CD4-positive, alpha-beta T cell treated with Interleukin-6 at 100 ng/mL for 8 hours (primary cell): ENCODE measurements around the gene SERPINA6.
"Not testable (repeated sequence)": the region's sequence is repeated elsewhere in the genome, so short reads cannot be mapped to it uniquely, and the experiment has no call there.

Experiments used
- DNase-seq: peaks from one replicate; pipeline ENCODE4 v3.0.0-alpha.2; 2020; ENCODE audit warnings: mixed read lengths, low spot score

The SERPINA6 gene

DNA sequence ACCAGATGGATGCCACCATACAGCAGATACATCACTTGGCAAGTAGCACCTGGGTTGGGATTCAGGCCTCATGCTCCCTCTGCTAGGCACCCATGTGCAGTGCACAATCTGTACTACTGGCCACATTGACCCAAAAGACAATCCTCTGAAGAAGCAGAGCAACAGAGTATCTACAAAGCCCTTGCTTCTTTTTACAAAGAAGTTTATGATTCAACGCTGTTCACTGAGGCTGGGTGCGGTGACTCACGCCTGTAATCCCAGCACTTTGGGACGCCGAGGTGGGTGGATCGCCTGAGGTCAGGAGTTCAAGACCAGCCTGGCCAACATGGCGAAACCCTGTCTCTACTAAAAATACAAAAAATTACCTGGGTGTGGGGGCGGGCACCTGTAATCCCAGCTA, 31.1 kb upstream of the SERPINA6 start:
- not testable (repeated sequence) for DNase-seq

DNA sequence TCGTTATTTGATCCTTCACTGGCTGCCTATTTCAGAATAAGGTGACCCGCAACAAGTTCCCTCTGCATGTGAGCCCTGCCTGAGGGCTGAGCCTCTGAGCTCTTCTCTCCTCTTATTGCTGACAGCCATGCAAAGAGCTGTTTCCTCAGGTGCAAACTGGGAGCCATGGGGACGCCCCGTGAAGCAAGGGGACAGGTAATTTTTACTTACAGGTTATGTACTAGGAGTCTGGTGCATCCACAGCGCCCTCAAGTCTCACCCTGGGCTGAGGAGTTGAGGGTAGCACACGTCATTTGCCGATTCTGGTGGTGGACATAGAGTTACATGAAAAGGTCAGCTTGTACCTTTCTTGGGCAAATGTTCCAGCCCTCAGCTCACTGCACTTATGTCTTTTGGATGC, 26.1 kb upstream of the SERPINA6 start:
- no peak for DNase-seq

DNA sequence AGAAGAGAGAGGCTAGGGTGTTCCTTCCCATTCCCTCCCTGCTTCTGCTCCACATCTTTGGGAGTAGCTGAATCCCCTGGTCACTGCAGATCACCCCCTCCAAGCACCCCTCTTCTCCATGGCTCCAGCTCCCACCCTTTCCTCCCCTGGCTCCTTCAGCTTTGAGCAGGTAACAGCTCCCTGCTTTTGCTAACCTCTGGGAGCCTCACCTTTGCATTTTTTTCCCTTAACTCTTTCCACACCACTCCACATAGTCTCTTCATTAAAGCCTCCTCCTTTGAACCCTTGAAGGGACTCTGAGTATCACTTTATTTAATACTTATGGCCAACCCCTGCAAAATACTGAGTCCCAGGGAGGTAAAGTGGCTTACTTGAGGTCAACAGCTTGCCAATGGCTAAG, 25.7 kb upstream of the SERPINA6 start:
- no peak for DNase-seq

DNA sequence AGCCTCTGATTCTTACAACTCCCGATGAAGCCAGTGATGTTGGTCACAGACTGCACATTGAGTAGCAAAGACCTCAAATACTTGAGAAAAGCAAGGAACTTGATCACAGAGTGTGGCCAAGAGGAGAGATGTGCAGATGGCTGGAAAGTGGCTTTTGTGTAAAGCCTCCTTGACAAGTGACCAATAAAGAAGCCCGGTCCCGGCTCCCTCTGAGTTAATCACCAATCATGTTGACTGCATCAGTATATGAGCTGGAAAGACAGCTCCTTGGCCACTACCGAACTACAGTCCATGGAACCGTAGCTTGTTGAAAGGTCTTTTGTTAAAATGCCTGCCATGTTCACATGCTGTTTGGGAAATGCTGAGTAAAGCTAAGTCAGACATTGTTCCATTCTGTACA, 23.7 kb upstream of the SERPINA6 start:
- no peak for DNase-seq

DNA sequence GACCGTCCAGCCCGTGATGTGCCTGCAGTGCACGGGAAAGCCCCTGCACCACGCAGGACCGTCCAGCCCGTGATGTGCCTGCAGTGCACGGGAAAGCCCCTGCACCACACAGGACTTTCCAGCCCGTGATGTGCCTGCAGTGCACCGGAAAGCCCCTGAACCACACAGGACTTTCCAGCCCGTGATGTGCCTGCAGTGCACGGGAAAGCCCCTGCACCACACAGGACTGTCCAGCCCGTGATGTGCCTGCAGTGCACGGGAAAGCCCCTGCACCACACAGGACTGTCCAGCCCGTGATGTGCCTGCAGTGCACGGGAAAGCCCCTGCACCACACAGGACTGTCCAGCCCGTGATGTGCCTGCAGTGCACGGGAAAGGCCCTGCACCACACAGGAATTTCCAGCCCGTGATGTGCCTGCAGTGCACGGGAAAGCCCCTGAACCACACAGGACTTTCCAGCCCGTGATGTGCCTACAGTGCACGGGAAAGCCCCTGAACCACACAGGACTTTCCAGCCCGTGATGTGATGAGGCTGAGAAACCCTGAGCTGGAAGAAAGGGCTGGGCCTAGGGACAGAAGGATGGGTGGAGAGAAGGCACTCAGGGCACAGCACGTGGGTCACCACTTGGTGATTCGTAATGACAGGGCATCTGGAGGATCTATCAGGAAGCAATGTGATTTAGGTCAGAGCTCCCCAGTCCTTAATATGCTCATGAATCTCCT, 23.1 kb upstream of the SERPINA6 start:
- DNase-seq = not testable (repeated sequence)

DNA sequence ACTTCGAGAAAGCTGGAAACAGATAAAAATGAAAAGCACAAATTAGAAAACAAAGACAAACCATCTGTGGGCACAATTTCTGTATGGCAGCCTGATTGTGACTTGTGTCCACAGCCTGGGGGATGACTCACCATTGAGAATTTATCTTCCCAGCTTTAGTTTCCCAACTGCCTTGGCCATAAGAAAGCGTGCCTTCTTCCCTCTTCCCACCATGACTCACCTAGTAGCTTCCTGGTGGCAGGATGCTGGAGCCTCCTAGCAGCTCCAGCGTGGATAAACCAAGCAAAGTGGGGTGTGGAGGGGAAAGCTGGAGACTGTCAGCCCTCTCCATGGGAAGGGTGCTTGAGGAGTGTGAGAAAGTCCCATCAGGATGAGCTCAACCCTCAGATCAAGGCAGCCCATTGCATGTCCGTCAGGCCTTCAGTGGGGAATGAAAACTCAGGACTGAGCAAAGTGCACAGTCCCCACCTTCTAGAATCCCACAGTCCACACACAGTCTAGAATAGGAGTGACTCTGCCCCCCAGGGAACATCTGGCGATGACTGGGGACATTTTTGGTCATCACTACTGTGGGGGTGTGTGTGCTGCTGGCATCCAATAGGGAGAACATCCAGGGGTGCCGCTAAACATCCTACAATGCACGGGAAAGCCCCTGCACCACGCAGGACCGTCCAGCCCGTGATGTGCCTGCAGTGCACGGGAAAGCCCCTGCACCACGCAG, 22.4 kb upstream of the SERPINA6 start:
- DNase-seq = no peak

DNA sequence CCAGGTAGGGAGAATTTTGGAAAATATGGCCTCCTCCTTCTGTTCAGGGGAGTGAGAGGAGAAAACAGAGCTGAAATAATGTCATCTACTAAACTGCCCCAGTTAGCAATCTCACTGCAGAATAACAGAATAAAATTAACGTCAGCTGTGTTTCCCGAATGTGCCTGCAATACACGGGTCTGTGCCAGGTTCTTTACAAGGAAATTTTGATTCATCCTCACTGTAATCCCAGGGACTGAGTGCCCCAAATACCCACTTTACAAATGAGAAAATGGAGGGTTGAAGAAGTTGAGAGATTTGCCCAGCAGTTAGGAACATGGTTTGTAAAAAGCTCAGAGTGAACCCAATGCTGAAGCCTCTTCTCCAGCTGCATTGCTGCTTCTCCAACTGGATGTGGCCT, 21.3 kb upstream of the SERPINA6 start:
- DNase-seq = no peak

DNA sequence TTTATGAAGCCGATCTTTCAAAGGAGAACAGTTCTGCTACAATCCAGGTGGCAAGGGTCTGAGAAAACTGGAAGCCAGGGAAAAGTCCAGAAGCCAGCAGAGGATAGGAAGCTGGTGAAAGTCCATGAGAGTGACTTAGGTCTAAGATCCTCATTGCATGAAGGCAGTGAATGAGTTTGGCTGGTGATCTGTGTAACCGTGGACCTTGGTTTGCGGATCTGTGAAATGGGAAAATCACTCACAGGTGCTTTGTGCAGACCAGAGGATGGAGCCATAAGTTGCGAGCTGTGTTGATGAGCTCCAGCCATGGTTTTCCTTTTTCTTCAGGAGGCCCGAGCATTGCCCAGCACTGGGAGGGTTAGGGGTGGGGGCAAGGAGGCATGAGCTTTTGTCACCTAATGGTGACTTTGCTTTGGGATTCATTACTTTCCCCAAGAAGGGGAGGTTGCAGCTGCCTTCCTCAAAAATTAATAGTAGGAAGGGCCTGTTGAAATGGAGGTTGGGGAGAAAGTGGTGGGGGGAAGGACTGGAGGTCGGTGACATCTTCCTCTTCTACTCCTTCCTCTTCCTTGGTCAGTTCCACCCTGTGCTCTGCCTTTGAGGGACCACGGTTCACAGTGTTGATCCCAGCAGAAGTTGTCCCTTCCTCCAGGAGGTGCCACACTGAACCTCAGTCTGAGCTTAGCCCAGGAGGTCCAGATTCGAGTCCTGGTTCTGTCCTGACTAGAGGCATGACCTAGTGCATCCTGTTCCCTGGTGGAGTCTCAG, 20.3 kb upstream of the SERPINA6 start:
- no peak for DNase-seq

DNA sequence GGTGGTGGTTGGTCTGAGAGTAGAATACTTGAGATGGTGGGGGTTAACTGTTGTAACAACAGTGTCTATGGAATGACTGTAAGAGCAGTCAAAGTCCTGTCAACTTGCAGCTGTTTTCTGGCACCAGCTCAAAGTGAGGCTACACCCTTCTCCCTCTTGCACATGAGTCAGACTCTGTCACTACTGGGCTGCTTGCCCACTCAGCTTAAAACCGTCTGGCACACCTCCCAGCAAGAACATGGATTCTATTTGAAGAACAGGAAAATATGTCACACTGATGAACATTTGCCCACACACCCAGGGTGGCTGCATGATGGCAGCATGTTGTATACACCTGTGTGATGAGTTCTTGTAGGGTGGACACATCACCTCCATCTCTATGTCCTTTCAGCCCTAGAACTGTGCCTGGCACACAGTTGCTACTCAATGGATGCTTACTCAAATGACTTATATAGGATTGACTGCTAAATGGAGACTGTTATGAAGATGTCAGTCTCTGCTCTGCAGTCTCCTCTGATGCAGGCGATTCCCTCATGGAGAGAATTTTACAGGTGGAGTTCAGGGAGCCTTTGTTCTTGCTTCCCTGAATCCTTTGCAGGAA, 19.3 kb upstream of the SERPINA6 start:
- DNase-seq = no peak

DNA sequence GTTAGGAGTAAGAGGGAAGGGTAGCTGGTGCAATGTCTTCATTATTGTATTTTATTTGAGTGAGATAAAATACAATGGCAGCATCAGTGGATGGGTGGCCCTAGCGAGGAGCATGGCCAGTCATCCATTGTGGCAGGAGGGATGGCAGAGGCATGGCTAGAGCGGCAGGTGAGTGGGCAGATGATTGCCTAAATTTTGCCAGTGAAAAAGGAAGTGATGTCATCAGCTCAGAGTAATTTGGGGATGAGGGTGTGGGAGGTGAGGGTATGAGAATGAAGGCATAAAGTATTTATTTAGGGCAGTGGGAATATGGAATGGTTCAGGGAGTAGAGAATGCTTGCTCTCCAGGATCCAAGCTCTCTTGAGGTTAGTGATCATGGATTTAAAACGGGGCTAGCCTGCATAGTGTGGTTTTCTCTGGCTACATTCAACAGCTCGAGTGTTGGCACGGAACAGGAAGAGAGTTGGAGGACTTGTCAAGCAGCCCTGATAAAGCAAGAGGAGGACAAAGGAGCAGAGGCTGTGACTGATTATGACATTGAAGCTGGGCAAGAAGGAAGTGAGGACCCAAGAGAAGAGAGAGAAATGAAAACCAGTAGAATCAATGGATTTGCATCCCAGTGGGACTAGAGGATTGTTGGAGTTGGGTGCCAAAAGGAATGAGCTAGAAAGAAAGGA, 18.7 kb upstream of the SERPINA6 start:
- DNase-seq = no peak

DNA sequence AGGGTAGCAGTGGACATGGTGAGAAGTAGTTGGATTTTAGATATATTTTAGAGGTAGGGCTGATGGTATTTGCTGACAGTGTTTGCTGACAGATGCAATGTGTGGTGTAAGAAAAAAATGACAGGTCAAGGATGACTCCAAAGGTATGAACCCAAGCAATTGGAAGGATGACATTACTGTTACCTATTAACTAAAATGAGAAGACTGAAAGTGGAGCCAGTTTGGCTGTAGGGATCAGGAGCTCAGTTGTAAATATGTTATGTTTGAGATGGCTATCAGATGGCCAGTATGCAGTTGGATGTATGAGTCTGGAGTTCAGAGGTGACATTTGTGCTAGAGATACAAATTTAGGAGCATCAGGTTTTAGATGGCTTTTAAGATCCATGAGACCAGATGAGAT, 17.4 kb upstream of the SERPINA6 start:
- DNase-seq = no peak

DNA sequence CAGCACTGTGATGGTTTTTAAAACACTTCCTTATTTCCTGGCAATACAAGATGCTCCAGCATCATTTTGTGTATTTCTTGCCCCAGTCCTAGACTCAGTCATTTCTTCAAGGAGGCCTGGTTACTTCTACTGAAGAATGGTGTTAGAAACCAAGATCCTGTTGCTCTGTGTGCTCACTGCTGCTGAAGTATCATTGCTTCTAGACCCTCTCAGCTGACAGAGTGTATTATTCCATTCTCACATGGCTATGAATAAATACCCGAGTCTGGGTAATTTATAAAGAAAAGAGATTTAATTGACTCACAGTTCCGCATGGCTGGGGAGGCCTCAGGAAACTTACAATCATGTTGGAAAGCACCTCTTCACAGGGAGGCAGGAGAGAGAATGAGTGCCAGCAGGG, 14.9 kb upstream of the SERPINA6 start:
- no peak for DNase-seq

DNA sequence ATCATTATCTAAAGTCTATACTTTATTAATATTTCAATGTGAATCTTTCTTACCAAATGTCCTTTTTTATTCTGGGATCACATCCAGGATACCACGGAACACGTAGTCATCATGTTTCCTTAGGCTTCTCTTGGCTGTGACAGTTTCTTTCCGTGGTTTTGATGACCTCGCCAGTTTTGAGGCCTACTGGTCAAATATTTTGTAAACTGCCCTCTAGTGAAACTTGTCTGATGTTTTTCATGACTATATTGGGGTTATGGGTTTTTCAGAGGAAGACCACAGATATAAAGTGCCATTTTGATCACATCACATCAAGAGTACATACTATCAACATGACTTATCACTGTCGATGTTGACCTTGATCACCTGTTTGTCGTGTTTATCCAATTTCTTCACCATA, 14.1 kb upstream of the SERPINA6 start:
- DNase-seq = no peak

DNA sequence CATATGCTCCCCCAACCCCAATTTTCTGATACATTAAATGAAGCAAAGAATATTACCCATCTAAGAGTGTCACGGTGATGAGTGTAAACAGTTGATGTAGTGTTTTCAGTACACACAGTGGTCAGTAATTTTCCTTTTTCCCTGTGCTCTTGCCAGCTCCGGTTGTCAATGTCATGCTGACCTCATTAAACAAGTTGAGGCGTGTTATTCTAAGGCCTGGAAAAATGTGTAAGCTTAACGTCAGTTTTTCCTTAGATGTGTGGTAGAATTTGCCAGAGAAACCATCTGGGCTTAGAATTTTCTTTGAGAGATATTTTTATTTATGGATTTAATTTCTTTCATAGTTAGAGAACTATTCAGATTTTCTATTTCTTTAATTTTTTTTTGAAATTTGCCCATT, 11.7 kb upstream of the SERPINA6 start:
- no peak for DNase-seq

DNA sequence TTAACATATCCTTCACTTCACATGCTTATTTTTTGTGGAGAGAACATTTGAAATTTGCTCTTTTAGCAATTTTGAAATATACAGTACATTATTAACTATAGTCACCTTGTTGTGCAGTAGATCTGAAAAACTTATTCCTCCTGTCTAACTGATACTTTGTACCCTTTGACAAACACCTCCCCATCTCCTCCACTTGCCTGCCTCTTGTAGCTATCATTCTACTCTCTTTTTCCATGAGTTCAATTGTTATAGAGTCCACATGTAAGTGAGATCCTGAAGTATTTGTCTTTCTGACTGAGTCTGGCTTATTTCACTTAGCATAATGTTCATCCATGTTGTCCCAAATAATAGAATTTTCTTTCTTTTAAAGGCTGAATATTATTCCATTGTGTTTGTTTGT, 9.5 kb upstream of the SERPINA6 start:
- DNase-seq = no peak

DNA sequence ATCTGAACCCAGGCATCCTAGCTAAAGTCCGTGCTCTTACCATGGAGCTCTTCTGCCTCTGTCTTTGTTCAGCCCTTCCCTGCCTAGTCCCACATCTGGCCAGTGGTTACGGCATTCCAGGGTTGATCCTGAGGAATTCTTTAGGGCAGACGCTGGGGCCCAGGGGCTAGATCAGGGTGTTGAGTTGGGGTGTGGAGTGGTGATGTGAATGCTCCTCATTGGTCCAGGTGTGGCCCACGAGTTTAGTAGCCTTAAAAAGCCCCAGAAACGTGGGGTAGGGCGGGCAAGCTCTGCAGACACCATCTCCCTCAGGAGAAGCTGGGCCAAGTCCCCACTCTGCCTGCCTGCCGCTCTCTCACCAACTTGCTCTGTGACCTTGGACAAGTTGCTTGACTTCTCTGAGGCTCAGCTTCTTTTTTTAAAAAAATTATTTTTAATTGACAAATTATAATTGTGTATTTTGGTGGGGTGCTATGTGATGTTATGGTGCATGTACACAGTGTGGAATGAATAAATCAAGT, 9.0 kb upstream of the SERPINA6 start:
- no peak for DNase-seq

DNA sequence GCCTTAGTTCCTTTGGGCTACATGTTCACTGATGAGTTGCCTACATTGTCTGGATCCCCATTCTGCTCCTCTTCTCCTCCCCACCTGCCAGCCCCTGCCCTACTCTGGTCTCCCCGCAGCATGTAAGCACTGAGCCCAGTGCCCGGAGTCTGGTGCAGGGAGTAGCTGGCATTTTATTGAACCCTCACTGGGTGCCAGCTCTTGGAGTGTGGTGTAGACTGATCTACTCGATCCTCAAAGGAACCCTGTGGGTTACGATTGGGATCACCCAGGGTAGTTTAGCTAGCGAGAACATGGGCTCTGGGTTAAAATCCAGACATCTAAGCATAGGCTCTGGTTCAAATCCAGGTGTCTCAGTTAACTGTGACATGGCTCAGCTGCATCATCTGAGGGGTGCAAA, 8.3 kb upstream of the SERPINA6 start:
- no peak for DNase-seq

DNA sequence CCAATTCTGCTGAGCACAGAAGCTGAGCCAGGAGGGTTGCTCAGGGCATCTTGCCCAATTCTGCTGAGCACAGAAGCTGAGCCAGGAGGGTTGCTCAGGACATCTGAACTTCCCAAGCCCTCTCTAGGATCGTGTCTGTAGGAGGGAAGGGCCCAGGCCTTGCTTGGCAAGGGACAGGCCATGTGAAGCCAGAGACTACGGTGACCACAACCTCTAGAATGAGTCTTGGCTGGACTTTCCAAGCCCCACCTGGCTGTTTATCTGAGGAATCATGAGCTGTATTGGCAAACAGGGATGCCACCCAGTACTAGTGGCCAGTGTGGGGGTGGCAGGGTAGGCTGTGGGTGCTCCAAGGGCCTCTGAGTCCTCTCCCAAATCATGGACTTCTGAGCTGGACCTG, 7.7 kb upstream of the SERPINA6 start:
- no peak for DNase-seq

DNA sequence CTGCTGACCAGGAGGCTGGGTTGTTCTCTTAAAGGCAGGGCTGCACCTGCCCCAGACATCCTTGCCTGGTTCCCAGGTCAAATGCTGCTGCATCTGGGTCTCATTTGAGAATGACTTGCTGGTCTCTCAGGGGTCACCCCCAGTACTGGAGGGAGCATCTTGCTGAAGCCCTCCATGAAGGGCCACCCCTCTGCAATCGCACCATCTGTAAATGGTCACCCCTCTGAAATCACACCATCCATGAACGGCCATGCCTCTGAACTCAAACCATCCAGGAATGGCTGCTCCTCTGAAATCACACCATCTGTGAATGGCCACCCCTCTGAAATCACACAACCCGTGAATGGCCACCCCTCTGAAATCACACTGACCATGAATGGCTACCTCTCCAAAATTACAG, 7.3 kb upstream of the SERPINA6 start:
- no peak for DNase-seq

DNA sequence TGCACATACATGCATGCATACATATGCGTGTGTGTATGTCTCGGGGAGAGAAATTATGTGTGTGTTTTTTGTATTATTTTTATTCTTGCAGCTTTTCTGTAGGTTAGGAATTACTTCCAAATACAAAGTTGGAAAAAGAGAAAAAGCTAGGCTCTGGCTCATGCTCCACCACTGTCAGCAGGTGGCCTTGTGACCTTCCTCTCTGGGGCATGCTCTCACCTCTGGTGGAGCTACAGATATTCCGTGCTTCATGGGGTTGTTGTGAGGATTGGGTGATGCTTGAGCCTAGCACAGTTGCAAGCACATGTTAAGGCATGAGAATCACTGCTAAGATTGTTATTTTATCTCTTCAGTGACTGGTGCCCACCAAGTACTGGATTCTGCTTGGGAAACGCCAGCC, 6.7 kb upstream of the SERPINA6 start:
- no peak for DNase-seq

DNA sequence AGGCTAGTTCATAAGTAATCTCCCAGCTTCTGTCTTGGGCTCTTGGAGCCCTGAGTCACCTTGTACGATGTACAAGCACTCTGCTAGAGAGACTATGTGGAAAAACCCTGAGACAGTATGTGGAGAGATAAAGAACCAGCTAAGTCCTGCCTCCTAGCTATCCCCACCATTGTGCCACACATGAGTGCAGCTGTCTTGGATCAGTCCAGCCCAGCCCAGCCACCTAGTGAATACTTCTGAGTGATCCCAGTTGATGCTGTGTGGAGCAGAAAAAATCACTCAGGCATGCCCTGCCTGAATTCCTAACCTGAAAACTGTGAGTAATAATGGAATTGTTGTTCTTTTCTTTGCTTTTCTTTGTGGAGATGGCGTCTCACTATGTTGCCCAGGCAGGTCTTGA, 5.1 kb upstream of the SERPINA6 start:
- no peak for DNase-seq
